ENCODE results near the gene ATP10A. TPM values are rescaled to one million over a fixed set of nuclear protein-coding genes. Genes with fewer than 3 reads are reported as not detected.
"Not testable (repeated sequence)": the region's sequence is repeated elsewhere in the genome, so short reads cannot be mapped to it uniquely, and the experiment has no call there.

ATP10A gene
- total RNA-seq, 2 experiments from 2014 or later, result 0.06 TPM; not detected in 1

DNA sequence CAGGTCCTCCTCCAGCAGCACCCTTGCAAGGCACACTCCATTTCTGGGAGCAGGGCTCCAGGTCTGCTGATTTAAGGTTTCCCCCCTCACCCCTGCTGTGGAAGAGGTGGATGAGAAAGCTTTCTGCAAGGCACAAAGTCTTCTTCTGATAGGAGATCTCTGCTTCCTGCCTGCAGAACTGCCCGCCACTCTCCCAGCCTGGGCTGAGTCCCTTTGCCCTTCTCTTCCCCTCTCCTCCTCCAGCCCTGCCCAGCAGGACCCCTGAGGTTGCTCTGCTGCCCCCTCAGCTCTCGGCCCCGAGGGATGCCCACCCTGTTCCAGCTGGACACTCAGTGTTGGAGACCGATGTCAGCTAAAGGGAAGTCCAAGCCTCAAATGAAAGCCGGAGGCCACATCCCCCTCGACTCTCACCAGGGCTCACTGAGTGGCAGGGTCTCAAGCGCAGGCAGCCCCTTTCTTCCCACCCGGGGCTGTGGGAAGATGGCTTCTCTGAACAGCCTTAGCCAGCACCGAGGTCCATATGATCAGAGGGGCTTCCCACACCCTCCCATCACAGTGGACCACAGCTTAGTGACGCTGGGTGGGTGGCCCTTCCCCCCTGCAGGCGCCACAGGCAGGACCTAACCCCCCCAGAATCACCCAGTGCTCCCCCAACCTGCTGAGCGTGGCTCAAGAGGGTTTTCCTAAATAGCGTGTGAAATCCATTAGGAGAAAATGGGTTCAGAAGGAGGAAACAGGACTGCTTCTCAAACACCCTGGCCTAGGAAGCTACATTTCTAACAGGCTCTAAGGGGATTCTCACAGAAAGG is 4.0 kb downstream of the ATP10A start:
- TF ChIP-seq EZH2phosphoT487 (IDR thresholded peaks at IDR 0.05; ENCODE audit: borderline replicate concordance, low read depth, low read length), result no peak
- TF ChIP-seq, protein P1, sequence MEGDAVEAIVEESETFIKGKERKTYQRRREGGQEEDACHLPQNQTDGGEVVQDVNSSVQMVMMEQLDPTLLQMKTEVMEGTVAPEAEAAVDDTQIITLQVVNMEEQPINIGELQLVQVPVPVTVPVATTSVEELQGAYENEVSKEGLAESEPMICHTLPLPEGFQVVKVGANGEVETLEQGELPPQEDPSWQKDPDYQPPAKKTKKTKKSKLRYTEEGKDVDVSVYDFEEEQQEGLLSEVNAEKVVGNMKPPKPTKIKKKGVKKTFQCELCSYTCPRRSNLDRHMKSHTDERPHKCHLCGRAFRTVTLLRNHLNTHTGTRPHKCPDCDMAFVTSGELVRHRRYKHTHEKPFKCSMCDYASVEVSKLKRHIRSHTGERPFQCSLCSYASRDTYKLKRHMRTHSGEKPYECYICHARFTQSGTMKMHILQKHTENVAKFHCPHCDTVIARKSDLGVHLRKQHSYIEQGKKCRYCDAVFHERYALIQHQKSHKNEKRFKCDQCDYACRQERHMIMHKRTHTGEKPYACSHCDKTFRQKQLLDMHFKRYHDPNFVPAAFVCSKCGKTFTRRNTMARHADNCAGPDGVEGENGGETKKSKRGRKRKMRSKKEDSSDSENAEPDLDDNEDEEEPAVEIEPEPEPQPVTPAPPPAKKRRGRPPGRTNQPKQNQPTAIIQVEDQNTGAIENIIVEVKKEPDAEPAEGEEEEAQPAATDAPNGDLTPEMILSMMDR (conservative IDR thresholded peaks at IDR 0.05; ENCODE audit: low read length), result no peak
- Histone ChIP-seq H3K4me1 (ENCODE audit: insufficient read depth, low read length, poor library complexity, severe bottlenecking) (peaks cover 11% of the 10 kb centered on the region), H3K36me3 (ENCODE audit: insufficient read depth, low read length) (no peaks in the 10 kb centered on the region), H4K20me1 (ENCODE audit: insufficient read depth, low read length) (no peaks in the 10 kb centered on the region), H3K4me3 (ENCODE audit: low read depth, low read length, poor library complexity, severe bottlenecking) (no peak overlapping the region), H2AFZ (ENCODE audit: low read length) (no peak overlapping the region), H3K79me2 (ENCODE audit: insufficient read depth, low read depth, low read length) (no peaks in the 10 kb centered on the region), H3K9me2 (ENCODE audit: insufficient read depth, low read length) (no peaks in the 10 kb centered on the region), H3K4me2 (ENCODE audit: low read length) (no peak overlapping the region), H3K9me3 (ENCODE audit: low read length) (no peaks in the 10 kb centered on the region), H3K27ac (ENCODE audit: low read depth, low read length, poor library complexity, severe bottlenecking) (no peak overlapping the region)
- BruUV-seq (replicated peaks), result no TSS peak
- intact Hi-C loops (cut with micrococcal nuclease; ENCODE audit: unreplicated experiment), result no loop called here
- DNase-seq (ENCODE audit: low spot score), result no peak
- POLR2A ChIA-PET, result interaction anchor here (0.6 kb wide), 1 partner anchor 12 kb away, joined by 3 read pairs; no protein-coding TSS in a partner anchor
- CTCF ChIA-PET (ENCODE audit: unreplicated experiment), result no interaction called here

DNA sequence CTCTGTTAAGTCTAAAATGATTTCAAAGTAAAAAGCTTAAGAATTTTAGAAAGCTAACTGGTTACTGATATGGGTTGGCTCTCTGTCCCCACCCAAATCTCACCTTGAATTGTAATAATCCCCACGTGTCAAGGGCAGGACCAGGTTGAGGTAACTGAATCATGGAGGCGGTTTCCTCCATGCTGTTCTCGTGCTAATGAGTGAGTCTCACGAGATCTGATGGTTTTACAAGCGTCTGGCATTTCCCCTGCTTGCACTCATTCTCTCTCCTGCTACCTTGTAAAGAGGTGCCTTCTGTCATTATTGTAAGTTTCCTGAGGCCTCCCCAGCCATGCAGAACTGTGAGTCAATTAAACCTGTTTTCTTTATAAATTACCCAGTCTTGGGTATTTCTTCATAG is 7.1 kb downstream of the ATP10A start:
- H2AFZ ChIP-seq (ENCODE audit: low read length); H3K4me2 ChIP-seq (ENCODE audit: low read length); H3K9me3 ChIP-seq (ENCODE audit: low read length); CTCF ChIA-PET (ENCODE audit: unreplicated experiment); DNase-seq (ENCODE audit: low spot score); H3K36me3 ChIP-seq (ENCODE audit: insufficient read depth, low read length); H3K27ac ChIP-seq (ENCODE audit: low read depth, low read length, poor library complexity, severe bottlenecking); BruUV-seq (replicated peaks); H3K9me2 ChIP-seq (ENCODE audit: insufficient read depth, low read length); H4K20me1 ChIP-seq (ENCODE audit: insufficient read depth, low read length); H3K4me3 ChIP-seq (ENCODE audit: low read depth, low read length, poor library complexity, severe bottlenecking); intact Hi-C loops (cut with micrococcal nuclease; ENCODE audit: unreplicated experiment); H3K79me2 ChIP-seq (ENCODE audit: insufficient read depth, low read depth, low read length): not testable (repeated sequence)
- POLR2A ChIA-PET, result interaction anchor here (0.7 to 1.1 kb wide), 2 partner anchors 17 to 85 kb away, joined by 3 read pairs; no protein-coding TSS in a partner anchor
- peaks cover 33% of the 10 kb centered on the region for H3K4me1 ChIP-seq (ENCODE audit: insufficient read depth, low read length, poor library complexity, severe bottlenecking)

DNA sequence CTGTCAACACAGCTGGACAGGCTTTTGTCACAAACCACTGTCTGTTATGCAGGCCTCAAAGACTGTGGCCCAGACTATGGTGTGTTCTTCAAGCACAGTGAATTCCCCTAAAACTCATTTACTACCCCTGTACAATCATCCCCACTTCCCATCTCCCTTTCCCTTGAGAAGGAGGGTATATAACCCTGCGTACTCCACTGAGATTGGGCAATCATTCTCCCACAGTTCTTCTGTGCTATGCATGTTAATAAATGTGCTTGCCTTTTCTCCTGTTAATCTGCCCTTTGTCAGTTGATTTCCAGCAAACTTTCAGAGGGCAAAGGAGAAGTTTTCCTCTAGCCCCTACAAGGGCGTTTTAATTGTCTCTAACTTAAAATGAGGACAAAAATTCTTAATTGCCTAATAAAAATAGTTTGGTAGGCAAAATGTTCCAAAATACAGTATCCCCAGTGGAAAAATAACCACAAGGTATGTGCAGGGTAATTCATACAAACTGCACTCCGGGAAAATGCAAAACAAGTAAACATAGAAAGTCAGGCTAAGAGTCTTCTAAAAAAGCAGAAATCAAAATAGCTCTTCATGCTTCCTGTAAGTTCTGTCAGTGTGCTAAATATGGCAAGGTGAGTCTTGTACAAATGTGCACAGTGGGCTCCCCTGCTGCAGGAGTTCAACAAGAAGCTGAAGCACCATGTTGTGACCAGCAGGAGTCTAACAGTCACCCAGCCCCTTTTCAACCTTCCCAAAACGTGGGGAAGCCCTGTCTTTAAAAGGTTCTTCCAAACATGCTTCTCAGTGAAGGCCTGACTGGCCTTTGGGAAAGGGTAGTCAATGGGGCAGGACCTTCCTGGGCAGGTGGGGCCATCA is 10.2 kb downstream of the ATP10A start:
- Histone ChIP-seq H3K79me2 (ENCODE audit: insufficient read depth, low read depth, low read length) (no peaks in the 10 kb centered on the region), H2AFZ (ENCODE audit: low read length) (peak overlapping the region; percentile 28; the same call in 1 of the 2 replicates), H3K36me3 (ENCODE audit: insufficient read depth, low read length) (no peaks in the 10 kb centered on the region), H3K4me1 (ENCODE audit: insufficient read depth, low read length, poor library complexity, severe bottlenecking) (peaks cover 56% of the 10 kb centered on the region), H4K20me1 (ENCODE audit: insufficient read depth, low read length) (no peaks in the 10 kb centered on the region), H3K4me2 (ENCODE audit: low read length) (peak overlapping the region; percentile 68), H3K9me2 (ENCODE audit: insufficient read depth, low read length) (no peaks in the 10 kb centered on the region), H3K27ac (ENCODE audit: low read depth, low read length, poor library complexity, severe bottlenecking) (no peak overlapping the region), H3K4me3 (ENCODE audit: low read depth, low read length, poor library complexity, severe bottlenecking) (peak overlapping the region; percentile 20), H3K9me3 (ENCODE audit: low read length) (no peaks in the 10 kb centered on the region)
- POLR2A ChIA-PET, result interaction anchor here (0.6 to 0.7 kb wide), 4 partner anchors 33 to 111 kb away, joined by 3 to 8 read pairs (median 6); no protein-coding TSS in a partner anchor
- BruUV-seq (replicated peaks), result no TSS peak
- CTCF ChIA-PET (ENCODE audit: unreplicated experiment), result no interaction called here
- TF ChIP-seq EZH2phosphoT487 (IDR thresholded peaks at IDR 0.05; ENCODE audit: borderline replicate concordance, low read depth, low read length), result no peak
- TF ChIP-seq, protein P1 (conservative IDR thresholded peaks at IDR 0.05; ENCODE audit: low read length), result peak; percentile 44
- peak; percentile 79 for DNase-seq (ENCODE audit: low spot score)
- intact Hi-C loops (cut with micrococcal nuclease; ENCODE audit: unreplicated experiment), result loop anchor here (2.0 kb wide), 2 partner anchors 20 to 86 kb away; no protein-coding TSS in a partner anchor
